Measurements from ENCODE around the gene AP4M1.

AP4M1 gene

GRCh38 chr7:100102950-100103840, 1.8 kb downstream of the AP4M1 start:
- Histone ChIP-seq H3K9me3 (no peaks in the 10 kb centered on the region), H3K27ac (no peak overlapping the region), H3K36me3 (peaks cover 39 to 70% (median 51%) of the 10 kb centered on the region in 3 donors), H3K4me3 (no peak overlapping the region), H3K27me3 (no peaks in the 10 kb centered on the region), H3K4me1 (peaks cover 0 to 24% (median 18%) of the 10 kb centered on the region in 4 donors)
- intact Hi-C loops (cut with DNase I; ENCODE audit: low total_unique reads) = no loop called here
- DNase-seq = no peak
- TF ChIP-seq CTCF (IDR thresholded peaks at IDR 0.05) = no peak

- H3K36me3 ChIP-seq = peaks cover 29 to 79% (median 49%) of the 10 kb centered on the region in 3 donors
- no peaks in the 10 kb centered on the region for H3K9me3 ChIP-seq
- no peaks in the 10 kb centered on the region for H3K27me3 ChIP-seq
- intact Hi-C loops (cut with DNase I; ENCODE audit: low total_unique reads) = no loop called here
- no peak for TF ChIP-seq CTCF (IDR thresholded peaks at IDR 0.05)
- no peak overlapping the region for H3K4me3 ChIP-seq
- peaks cover 0 to 9% (median 7%) of the 10 kb centered on the region in 4 donors for H3K4me1 ChIP-seq
- H3K27ac ChIP-seq = no peak overlapping the region
- no peak for DNase-seq
These were observed 4.1 kb downstream of the AP4M1 start for GRCh38 chr7:100105534-100105933.

GRCh38 chr7:100106633-100107032, 5.2 kb downstream of the AP4M1 start:
- H3K27ac ChIP-seq = no peak overlapping the region
- H3K4me1 ChIP-seq = peaks cover 0 to 9% (median 7%) of the 10 kb centered on the region in 4 donors
- H3K36me3 ChIP-seq = peaks cover 34 to 90% (median 60%) of the 10 kb centered on the region in 3 donors
- no peak overlapping the region for H3K4me3 ChIP-seq
- H3K27me3 ChIP-seq = no peaks in the 10 kb centered on the region
- no peak for TF ChIP-seq CTCF (IDR thresholded peaks at IDR 0.05)
- no peak for DNase-seq
- intact Hi-C loops (cut with DNase I; ENCODE audit: low total_unique reads) = no loop called here
- H3K9me3 ChIP-seq = no peaks in the 10 kb centered on the region

- no peak for DNase-seq
- Histone ChIP-seq H3K36me3 (peaks cover 40 to 96% (median 66%) of the 10 kb centered on the region in 3 donors), H3K4me3 (no peak overlapping the region), H3K27ac (no peak overlapping the region), H3K4me1 (peaks cover 0 to 8% (median 6%) of the 10 kb centered on the region in 4 donors), H3K27me3 (no peaks in the 10 kb centered on the region), H3K9me3 (no peaks in the 10 kb centered on the region)
- intact Hi-C loops (cut with DNase I; ENCODE audit: low total_unique reads) = no loop called here
- no peak for TF ChIP-seq CTCF (IDR thresholded peaks at IDR 0.05)
These were observed 5.8 kb downstream of the AP4M1 start for GRCh38 chr7:100107125-100107737.

- Histone ChIP-seq H3K9me3 (no peaks in the 10 kb centered on the region), H3K36me3 (peaks cover 43 to 99% (median 73%) of the 10 kb centered on the region in 3 donors), H3K27me3 (no peaks in the 10 kb centered on the region), H3K4me1 (peaks cover 0 to 1% (median under 1%) of the 10 kb centered on the region in 4 donors), H3K4me3 (no peak overlapping the region), H3K27ac (no peak overlapping the region)
- intact Hi-C loops (cut with DNase I; ENCODE audit: low total_unique reads) = no loop called here
- DNase-seq = no peak
- TF ChIP-seq CTCF (IDR thresholded peaks at IDR 0.05) = no peak
These were observed 6.4 kb downstream of the AP4M1 start for GRCh38 chr7:100107890-100108289.
